ENCODE results near the gene JUNB. TPM values are rescaled to one million over a fixed set of nuclear protein-coding genes. Genes with fewer than 3 reads are reported as not detected.

JUNB gene
- total and polyA plus RNA-seq, 10 of the 15 experiments (the other 5 are each of a cell fraction or from before 2014, with no cell fraction given), result 0.55 to 144 (median 68.3) TPM

DNA sequence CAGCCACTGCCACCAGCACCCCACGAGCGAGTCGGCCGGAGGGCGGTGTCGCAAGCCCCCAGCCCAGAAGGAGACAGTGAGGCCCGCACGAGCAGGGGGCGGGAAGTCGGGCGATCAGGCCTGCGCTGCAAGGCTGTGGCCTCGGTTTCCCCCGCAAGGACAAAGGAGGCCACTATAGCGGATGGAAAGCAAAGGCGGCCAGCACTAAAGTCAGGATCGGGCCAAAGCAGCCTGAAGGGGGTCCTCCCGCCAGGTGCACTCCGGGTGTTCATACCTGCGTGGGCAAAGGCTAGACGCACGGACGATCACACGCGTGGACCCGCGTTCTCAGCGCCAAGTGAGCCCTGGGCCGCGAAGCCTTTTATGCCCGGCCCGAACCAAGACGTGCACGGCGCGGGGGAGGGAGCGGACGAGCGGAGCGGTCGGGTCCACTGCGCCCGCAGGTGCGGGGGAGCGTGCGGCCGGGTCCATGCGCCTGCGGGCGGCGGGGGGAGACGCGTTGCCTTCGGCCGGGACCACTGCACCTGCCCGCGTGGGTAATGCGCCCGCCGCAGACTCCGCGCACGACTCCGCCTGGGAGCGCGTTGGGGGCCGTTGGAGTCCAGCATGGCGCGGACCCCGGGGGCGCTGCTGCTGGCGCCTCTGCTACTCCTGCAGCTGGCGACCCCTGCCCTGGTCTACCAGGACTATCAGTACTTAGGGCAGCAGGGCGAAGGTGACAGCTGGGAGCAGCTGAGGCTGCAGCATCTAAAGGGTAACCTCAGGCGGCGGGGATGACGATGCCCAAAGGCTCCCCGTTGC lies 10.4 kb downstream of the JUNB start, which contains the start of the genes PRDX2 and THSD8:
PRDX2 (minus strand) TSS at position 335 of the 801 bp plus-strand sequence. CDS start 539 bp downstream, outside the sequence.
THSD8 (plus strand) TSS at position 604 of the 801 bp plus-strand sequence; CDS start at position 607, 3 bp downstream.
- H3K4me1 ChIP-seq (ENCODE audit: control insufficient read depth, insufficient read depth, low read length), result peaks cover 14% of the 10 kb centered on the region
- no peaks in the 10 kb centered on the region for H4K20me1 ChIP-seq (ENCODE audit: control insufficient read depth, insufficient read depth)
- ChIA-PET SMC1A (ENCODE audit: uncharacterized antibody, unreplicated experiment) (interaction anchor here (0.8 to 11.5 kb wide), 6 partner anchors 22 to 46 kb away, joined by 3 to 240 read pairs (median 4); no protein-coding TSS in a partner anchor), CTCF (interaction anchor here (0.7 to 12.9 kb wide), 8 partner anchors 24 to 164 kb away, joined by 3 to 426 read pairs (median 6); no protein-coding TSS in a partner anchor), POLR2A (interaction anchor here (1.0 to 2.2 kb wide), 7 partner anchors 9 to 80 kb away, joined by 3 to 9 read pairs (median 6); partner anchors contain the start of gene JUNB), RAD21 (ENCODE audit: unreplicated experiment) (interaction anchor here (1.0 to 11.4 kb wide), 3 partner anchors 10 to 47 kb away, joined by 3 to 303 read pairs (median 4); partner anchors contain the start of gene HOOK2)
- ATAC-seq (peak; percentile 83), FAIRE-seq (no peak), DNase-seq (ENCODE audit: low read depth, low spot score) (no peak)
- H3K27me3 ChIP-seq (replicated peaks in 1 of 2; ENCODE audit: control insufficient read depth in 2 of 2, insufficient read depth in 2 of 2, low read length in 1 of 2), result no peaks in the 10 kb centered on the region
- H3K4me3 ChIP-seq, result peak within 1 kb of the TSS; percentile 95
- 1% methylated on average over 59 of the region's 78 CpGs for WGBS (ENCODE audit: insufficient coverage, insufficient replicate concordance, low lambda C conversion rate, missing lambda C conversion rate)
- peak within 1 kb of the TSS; percentile 98 for H3K4me2 ChIP-seq (ENCODE audit: control insufficient read depth, insufficient read depth)
- H3K9me3 ChIP-seq (replicated peaks; ENCODE audit: control insufficient read depth, insufficient read depth, low read length), result no peaks in the 10 kb centered on the region
- H3K79me2 ChIP-seq (ENCODE audit: control insufficient read depth, insufficient read depth, low read length), result peaks cover 13% of the 10 kb centered on the region
- peak within 1 kb of the TSS; percentile 79 for H3K9ac ChIP-seq (ENCODE audit: control insufficient read depth, insufficient read depth, low read length)
- H3K36me3 ChIP-seq (ENCODE audit: control insufficient read depth in 2 of 2, insufficient read depth in 2 of 2, low read length in 1 of 2), result peaks cover 0 to 1% of the 10 kb centered on the region in 2 experiments; a peak in 2 of 4 replicates
- BruUV-seq (replicated peaks), result no TSS peak
- H3K27ac ChIP-seq (ENCODE audit: control insufficient read depth, insufficient read depth), result peak within 1 kb of the TSS; percentile 63
- peak within 1 kb of the TSS; percentile 88 for H2AFZ ChIP-seq (ENCODE audit: control insufficient read depth, low read depth, low read length)
- in situ Hi-C loops (cut with MboI) (no loop called here), intact Hi-C loops (cut with micrococcal nuclease; ENCODE audit: unreplicated experiment) (no loop called here)
- peak; percentile 59 for TF ChIP-seq RUNX3 (IDR thresholded peaks at IDR 0.05; ENCODE audit: low read length)
- no peak for TF ChIP-seq RFX5 (IDR thresholded peaks at IDR 0.05; ENCODE audit: low read depth, low read length)
- peak; percentile 65 for TF ChIP-seq SIX5 (IDR thresholded peaks at IDR 0.05; ENCODE audit: low read depth, low read length, severe bottlenecking)
- no peak; the same call in none of the 2 replicates for TF ChIP-seq DPF2 (IDR thresholded peaks at IDR 0.05)
- TF ChIP-seq POLR2AphosphoS2 (IDR thresholded peaks at IDR 0.05; ENCODE audit: low read depth, low read length), result peak; percentile 95
- no peak for TF ChIP-seq NRF1 (conservative IDR thresholded peaks at IDR 0.05; ENCODE audit: low read depth, low read length)
- TF ChIP-seq TCF3 (IDR thresholded peaks at IDR 0.05; ENCODE audit: borderline replicate concordance, insufficient read depth, low read depth, low read length), result peak; percentile 78
- peak; percentile 89 for TF ChIP-seq RB1 (IDR thresholded peaks at IDR 0.05; ENCODE audit: borderline replicate concordance)
- TF ChIP-seq PRDM15 (CRISPR knock-in tag; IDR thresholded peaks at IDR 0.05), result no peak
- no peak for TF ChIP-seq ETV6 (conservative IDR thresholded peaks at IDR 0.05 in 1 of 2, IDR thresholded peaks at IDR 0.05 in 1 of 2; ENCODE audit: borderline replicate concordance in 1 of 2, low read depth in 1 of 2)
- TF ChIP-seq NFXL1 (IDR thresholded peaks at IDR 0.05; ENCODE audit: borderline replicate concordance), result no peak
- TF ChIP-seq EED (IDR thresholded peaks at IDR 0.05; ENCODE audit: low read depth), result no peak
- peak; percentile 99 for TF ChIP-seq KLF5 (IDR thresholded peaks at IDR 0.05; ENCODE audit: partially characterized antibody)
- no peak for TF ChIP-seq YBX1 (IDR thresholded peaks at IDR 0.05)
- TF ChIP-seq KAT2A (conservative IDR thresholded peaks at IDR 0.05; ENCODE audit: control insufficient read depth, low read depth, low read length), result no peak
- peak; percentile 88; the same call in 1 of the 2 replicates for TF ChIP-seq BACH1 (IDR thresholded peaks at IDR 0.05; ENCODE audit: borderline replicate concordance)
- no peak for TF ChIP-seq ZNF622 (IDR thresholded peaks at IDR 0.05)
- no peak for TF ChIP-seq TARDBP (IDR thresholded peaks at IDR 0.05; ENCODE audit: borderline replicate concordance)
- TF ChIP-seq SMC3 (IDR thresholded peaks at IDR 0.05; ENCODE audit: borderline replicate concordance, low read length), result no peak
- peak; percentile 99 for TF ChIP-seq SREBF1 (IDR thresholded peaks at IDR 0.05; ENCODE audit: low read length)

Measured in GM12878 (cell line).